ENCODE measurements around the gene SMYD5. TPM values are rescaled to one million over a fixed set of nuclear protein-coding genes. Genes with fewer than 3 reads are reported as not detected.

Gene SMYD5
- total RNA-seq, 1 donor, result 17.4 TPM

- peak; percentile 67 for DNase-seq (ENCODE audit: insufficient read length, low spot score, missing footprints)
- Histone ChIP-seq H4K20me1 (ENCODE audit: insufficient read depth, low read length) (no peaks in the 10 kb centered on the region), H3K4me2 (ENCODE audit: insufficient read depth, low read length) (no peak overlapping the region), H3K9me3 (ENCODE audit: low read depth, low read length) (no peaks in the 10 kb centered on the region), H3K36me3 (ENCODE audit: insufficient read depth, low read length) (no peaks in the 10 kb centered on the region), H3K79me2 (ENCODE audit: insufficient read depth, low read length) (no peaks in the 10 kb centered on the region), H3K4me3 (ENCODE audit: insufficient read depth, low read length) (no peak overlapping the region), H3K4me1 (ENCODE audit: insufficient read depth, low read length) (no peaks in the 10 kb centered on the region), H3K27me3 (ENCODE audit: insufficient read depth, low read length) (peaks cover 42% of the 10 kb centered on the region), H2AFZ (ENCODE audit: low read length) (no peak overlapping the region), H3K27ac (ENCODE audit: low read depth, low read length) (no peak overlapping the region)
- no peak for TF ChIP-seq CTCF (IDR thresholded peaks at IDR 0.05; ENCODE audit: extremely low read depth, low read depth, low read length)
Measured at GRCh38 chr2:73267008-73267407, 53.0 kb downstream of the SMYD5 start.

GRCh38 chr2:73268366-73268829, 54.4 kb downstream of the SMYD5 start:
- Histone ChIP-seq H2AFZ (ENCODE audit: low read length) (no peak overlapping the region), H3K4me2 (ENCODE audit: insufficient read depth, low read length) (no peak overlapping the region), H3K36me3 (ENCODE audit: insufficient read depth, low read length) (no peaks in the 10 kb centered on the region), H4K20me1 (ENCODE audit: insufficient read depth, low read length) (no peaks in the 10 kb centered on the region), H3K27ac (ENCODE audit: low read depth, low read length) (no peak overlapping the region), H3K4me3 (ENCODE audit: insufficient read depth, low read length) (no peak overlapping the region), H3K27me3 (ENCODE audit: insufficient read depth, low read length) (peaks cover 42% of the 10 kb centered on the region), H3K79me2 (ENCODE audit: insufficient read depth, low read length) (no peaks in the 10 kb centered on the region), H3K9me3 (ENCODE audit: low read depth, low read length) (peaks cover 1% of the 10 kb centered on the region), H3K4me1 (ENCODE audit: insufficient read depth, low read length) (no peaks in the 10 kb centered on the region)
- TF ChIP-seq CTCF (IDR thresholded peaks at IDR 0.05; ENCODE audit: extremely low read depth, low read depth, low read length), result no peak
- peak; percentile 65 for DNase-seq (ENCODE audit: insufficient read length, low spot score, missing footprints)

- H3K4me2 ChIP-seq (ENCODE audit: insufficient read depth, low read length), result no peak overlapping the region
- H4K20me1 ChIP-seq (ENCODE audit: insufficient read depth, low read length), result no peaks in the 10 kb centered on the region
- peaks cover 3% of the 10 kb centered on the region for H3K9me3 ChIP-seq (ENCODE audit: low read depth, low read length)
- H3K27ac ChIP-seq (ENCODE audit: low read depth, low read length), result no peak overlapping the region
- no peak overlapping the region for H2AFZ ChIP-seq (ENCODE audit: low read length)
- TF ChIP-seq CTCF (IDR thresholded peaks at IDR 0.05; ENCODE audit: extremely low read depth, low read depth, low read length), result peak; percentile 11
- no peaks in the 10 kb centered on the region for H3K36me3 ChIP-seq (ENCODE audit: insufficient read depth, low read length)
- no peaks in the 10 kb centered on the region for H3K79me2 ChIP-seq (ENCODE audit: insufficient read depth, low read length)
- peaks cover 42% of the 10 kb centered on the region for H3K27me3 ChIP-seq (ENCODE audit: insufficient read depth, low read length)
- peak; percentile 95 for DNase-seq (ENCODE audit: insufficient read length, low spot score, missing footprints)
- no peak overlapping the region for H3K4me3 ChIP-seq (ENCODE audit: insufficient read depth, low read length)
- no peaks in the 10 kb centered on the region for H3K4me1 ChIP-seq (ENCODE audit: insufficient read depth, low read length)
Measured at GRCh38 chr2:73268830-73269685, 55.0 kb downstream of the SMYD5 start.

- peak; percentile 70 for DNase-seq (ENCODE audit: insufficient read length, low spot score, missing footprints)
- Histone ChIP-seq H3K4me3 (ENCODE audit: insufficient read depth, low read length) (no peak overlapping the region), H3K9me3 (ENCODE audit: low read depth, low read length) (peaks cover 3% of the 10 kb centered on the region), H3K79me2 (ENCODE audit: insufficient read depth, low read length) (no peaks in the 10 kb centered on the region), H3K4me1 (ENCODE audit: insufficient read depth, low read length) (no peaks in the 10 kb centered on the region), H3K4me2 (ENCODE audit: insufficient read depth, low read length) (no peak overlapping the region), H3K36me3 (ENCODE audit: insufficient read depth, low read length) (no peaks in the 10 kb centered on the region), H2AFZ (ENCODE audit: low read length) (no peak overlapping the region), H3K27ac (ENCODE audit: low read depth, low read length) (no peak overlapping the region), H3K27me3 (ENCODE audit: insufficient read depth, low read length) (peaks cover 42% of the 10 kb centered on the region), H4K20me1 (ENCODE audit: insufficient read depth, low read length) (no peaks in the 10 kb centered on the region)
- no peak for TF ChIP-seq CTCF (IDR thresholded peaks at IDR 0.05; ENCODE audit: extremely low read depth, low read depth, low read length)
Measured at GRCh38 chr2:73269686-73270465, 55.8 kb downstream of the SMYD5 start.
